Measurements from ENCODE around the gene BRD4. TPM values are rescaled to one million over a fixed set of nuclear protein-coding genes. Genes with fewer than 3 reads are reported as not detected.

BRD4 gene
- total and polyA plus RNA-seq, 2 of the 13 experiments (the other 11 are each of a cell fraction or from before 2014, with no cell fraction given), result 10.5 to 11.4 TPM

DNA sequence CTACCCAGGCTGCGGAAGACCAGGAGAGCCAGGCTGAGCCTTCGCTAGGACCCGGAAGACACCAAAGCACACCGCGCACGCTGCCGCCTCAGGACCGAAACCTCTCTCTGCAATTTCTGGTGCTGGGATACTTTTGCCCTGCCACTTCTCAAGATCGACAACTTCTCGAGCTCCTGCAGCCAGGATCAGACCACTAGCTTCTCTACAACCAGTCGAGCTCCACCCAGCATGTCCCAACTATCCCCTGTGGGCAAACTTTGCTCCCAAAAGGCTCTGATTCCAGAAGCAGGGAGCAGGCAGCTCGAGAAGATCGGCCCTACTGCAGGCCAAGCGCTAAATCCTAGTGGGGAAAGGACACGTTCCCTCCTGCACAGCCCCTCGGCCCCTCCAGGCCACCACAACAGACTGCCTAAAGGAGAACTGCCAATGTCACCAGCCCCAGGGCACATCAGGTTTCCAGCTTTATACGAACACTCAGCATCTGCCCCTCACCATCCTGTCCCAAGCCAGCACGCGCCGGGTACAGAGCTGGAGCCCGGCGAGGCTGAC, 46.3 kb upstream of the BRD4 start (continued):
- TF ChIP-seq FOXP1 (IDR thresholded peaks at IDR 0.05) (no peak), FOXP1 (CRISPR knock-in tag; IDR thresholded peaks at IDR 0.05) (no peak), IKZF1 (IDR thresholded peaks at IDR 0.05) (no peak), GATAD1 (CRISPR knock-in tag; IDR thresholded peaks at IDR 0.05) (no peak; the same call in 1 of the 2 replicates), ZGPAT (CRISPR knock-in tag; IDR thresholded peaks at IDR 0.05) (no peak), SRSF9 (IDR thresholded peaks at IDR 0.05; ENCODE audit: borderline replicate concordance, insufficient read depth, low read depth, low read length, poor library complexity, severe bottlenecking) (no peak), ZBTB8A (CRISPR knock-in tag; IDR thresholded peaks at IDR 0.05; ENCODE audit: borderline replicate concordance, low read depth) (no peak), MLXIP (CRISPR knock-in tag; IDR thresholded peaks at IDR 0.05; ENCODE audit: borderline replicate concordance) (no peak), ZNF460 (CRISPR knock-in tag; IDR thresholded peaks at IDR 0.05; ENCODE audit: borderline replicate concordance) (no peak), ZNF101 (CRISPR knock-in tag; IDR thresholded peaks at IDR 0.05; ENCODE audit: borderline replicate concordance, low read depth) (no peak), ZKSCAN8 (CRISPR knock-in tag; IDR thresholded peaks at IDR 0.05; ENCODE audit: borderline replicate concordance) (no peak), DRAP1 (CRISPR knock-in tag; IDR thresholded peaks at IDR 0.05) (0 out of 2 replicates have a peak, but pooled peaks have one; percentile 8), ZNF746 (CRISPR knock-in tag; IDR thresholded peaks at IDR 0.05) (peak; percentile 25; the same call in 1 of the 2 replicates), BRCA1 (CRISPR knock-in tag; IDR thresholded peaks at IDR 0.05) (no peak), ZNF382 (CRISPR knock-in tag; IDR thresholded peaks at IDR 0.05; ENCODE audit: borderline replicate concordance) (no peak), PAWR (CRISPR knock-in tag; IDR thresholded peaks at IDR 0.05; ENCODE audit: borderline replicate concordance) (no peak), HNF4A (CRISPR knock-in tag; IDR thresholded peaks at IDR 0.05) (no peak; the same call in 1 of the 2 replicates), ZNF788 (CRISPR knock-in tag; IDR thresholded peaks at IDR 0.05; ENCODE audit: borderline replicate concordance) (no peak)
- TF ChIP-seq, protein P1, sequence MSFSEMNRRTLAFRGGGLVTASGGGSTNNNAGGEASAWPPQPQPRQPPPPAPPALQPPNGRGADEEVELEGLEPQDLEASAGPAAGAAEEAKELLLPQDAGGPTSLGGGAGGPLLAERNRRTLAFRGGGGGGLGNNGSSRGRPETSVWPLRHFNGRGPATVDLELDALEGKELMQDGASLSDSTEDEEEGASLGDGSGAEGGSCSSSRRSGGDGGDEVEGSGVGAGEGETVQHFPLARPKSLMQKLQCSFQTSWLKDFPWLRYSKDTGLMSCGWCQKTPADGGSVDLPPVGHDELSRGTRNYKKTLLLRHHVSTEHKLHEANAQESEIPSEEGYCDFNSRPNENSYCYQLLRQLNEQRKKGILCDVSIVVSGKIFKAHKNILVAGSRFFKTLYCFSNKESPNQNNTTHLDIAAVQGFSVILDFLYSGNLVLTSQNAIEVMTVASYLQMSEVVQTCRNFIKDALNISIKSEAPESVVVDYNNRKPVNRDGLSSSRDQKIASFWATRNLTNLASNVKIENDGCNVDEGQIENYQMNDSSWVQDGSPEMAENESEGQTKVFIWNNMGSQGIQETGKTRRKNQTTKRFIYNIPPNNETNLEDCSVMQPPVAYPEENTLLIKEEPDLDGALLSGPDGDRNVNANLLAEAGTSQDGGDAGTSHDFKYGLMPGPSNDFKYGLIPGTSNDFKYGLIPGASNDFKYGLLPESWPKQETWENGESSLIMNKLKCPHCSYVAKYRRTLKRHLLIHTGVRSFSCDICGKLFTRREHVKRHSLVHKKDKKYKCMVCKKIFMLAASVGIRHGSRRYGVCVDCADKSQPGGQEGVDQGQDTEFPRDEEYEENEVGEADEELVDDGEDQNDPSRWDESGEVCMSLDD (CRISPR knock-in tag; IDR thresholded peaks at IDR 0.05; ENCODE audit: borderline replicate concordance), result no peak
- TF ChIP-seq, protein P2, sequence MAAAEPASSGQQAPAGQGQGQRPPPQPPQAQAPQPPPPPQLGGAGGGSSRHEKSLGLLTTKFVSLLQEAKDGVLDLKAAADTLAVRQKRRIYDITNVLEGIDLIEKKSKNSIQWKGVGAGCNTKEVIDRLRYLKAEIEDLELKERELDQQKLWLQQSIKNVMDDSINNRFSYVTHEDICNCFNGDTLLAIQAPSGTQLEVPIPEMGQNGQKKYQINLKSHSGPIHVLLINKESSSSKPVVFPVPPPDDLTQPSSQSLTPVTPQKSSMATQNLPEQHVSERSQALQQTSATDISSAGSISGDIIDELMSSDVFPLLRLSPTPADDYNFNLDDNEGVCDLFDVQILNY (CRISPR knock-in tag; conservative IDR thresholded peaks at IDR 0.05), result peak; percentile 42; the same call in 1 of the 2 replicates
- TF ChIP-seq, protein P3, sequence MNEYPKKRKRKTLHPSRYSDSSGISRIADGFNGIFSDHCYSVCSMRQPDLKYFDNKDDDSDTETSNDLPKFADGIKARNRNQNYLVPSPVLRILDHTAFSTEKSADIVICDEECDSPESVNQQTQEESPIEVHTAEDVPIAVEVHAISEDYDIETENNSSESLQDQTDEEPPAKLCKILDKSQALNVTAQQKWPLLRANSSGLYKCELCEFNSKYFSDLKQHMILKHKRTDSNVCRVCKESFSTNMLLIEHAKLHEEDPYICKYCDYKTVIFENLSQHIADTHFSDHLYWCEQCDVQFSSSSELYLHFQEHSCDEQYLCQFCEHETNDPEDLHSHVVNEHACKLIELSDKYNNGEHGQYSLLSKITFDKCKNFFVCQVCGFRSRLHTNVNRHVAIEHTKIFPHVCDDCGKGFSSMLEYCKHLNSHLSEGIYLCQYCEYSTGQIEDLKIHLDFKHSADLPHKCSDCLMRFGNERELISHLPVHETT (CRISPR knock-in tag; conservative IDR thresholded peaks at IDR 0.05), result no peak
